Ishikawa (cell line): Measurements from ENCODE around the gene ZNF555.

Experiments
- CREB1 ChIP-seq: IDR thresholded peaks from 2 replicates; pipeline ENCODE4 v1.6.1; 2012; ENCODE audit warnings: low read depth
- EP300 ChIP-seq: IDR thresholded peaks from 2 replicates; pipeline ENCODE4 v1.6.1; 2012; ENCODE audit warnings: borderline replicate concordance
- NFIC ChIP-seq: IDR thresholded peaks from 2 replicates; pipeline ENCODE4 v1.6.1; 2012
- RAD21 ChIP-seq: IDR thresholded peaks from 2 replicates; pipeline ENCODE4 v1.6.1; 2012; ENCODE audit warnings: low read depth
- TAF1 ChIP-seq: IDR thresholded peaks from 2 replicates; pipeline ENCODE4 v1.6.1; 2012; ENCODE audit warnings: low read depth, mild to moderate bottlenecking
- TCF12 ChIP-seq: IDR thresholded peaks from 2 replicates; pipeline ENCODE4 v1.6.1; 2012; ENCODE audit warnings: low read depth
- TEAD4 ChIP-seq: IDR thresholded peaks from 2 replicates; pipeline ENCODE4 v1.6.1; 2012
- YY1 ChIP-seq: IDR thresholded peaks from 2 replicates; pipeline ENCODE4 v1.6.1; 2012; ENCODE audit warnings: low read depth
- TF ChIP-seq, protein P1 (sequence below): IDR thresholded peaks from 2 replicates; pipeline ENCODE4 v1.6.1; 2012
- TF ChIP-seq, protein P2 (sequence below): IDR thresholded peaks from 2 replicates; pipeline ENCODE4 v1.6.1; 2012; ENCODE audit warnings: low read depth, mild to moderate bottlenecking

DNA sequence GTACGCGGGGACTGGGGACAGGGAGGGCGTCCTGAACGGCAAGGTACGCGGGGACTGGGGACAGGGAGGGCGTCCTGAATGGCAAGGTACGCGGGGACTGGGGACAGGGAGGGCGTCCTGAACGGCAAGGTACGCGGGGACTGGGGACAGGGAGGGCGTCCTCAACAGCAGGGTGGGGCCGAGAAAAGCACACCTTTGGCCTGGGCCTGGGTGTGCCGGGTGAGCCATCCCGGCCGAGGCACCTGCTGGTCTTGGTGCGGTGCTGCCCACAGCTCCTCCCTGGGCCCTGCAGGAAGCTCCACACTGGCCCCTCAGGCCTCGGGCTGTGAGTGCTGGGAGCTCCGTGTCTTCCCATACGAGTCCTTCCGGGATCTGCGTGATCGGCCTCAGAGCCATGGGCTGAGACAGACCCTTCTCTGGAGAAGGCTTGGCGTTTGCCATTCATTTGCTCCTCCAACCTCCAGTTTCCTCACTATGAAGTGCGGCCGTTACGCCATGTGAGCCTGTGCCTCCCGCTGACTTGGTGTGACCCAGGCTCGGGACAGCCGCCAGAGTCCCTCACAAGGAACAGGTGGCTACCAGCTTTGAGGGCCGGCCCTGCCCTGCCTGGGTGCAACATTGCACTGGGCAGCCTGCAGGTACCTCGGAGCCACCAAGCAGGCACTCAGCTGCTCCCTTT, 29.4 kb upstream of the ZNF555 start:
- TF ChIP-seq, protein P1, sequence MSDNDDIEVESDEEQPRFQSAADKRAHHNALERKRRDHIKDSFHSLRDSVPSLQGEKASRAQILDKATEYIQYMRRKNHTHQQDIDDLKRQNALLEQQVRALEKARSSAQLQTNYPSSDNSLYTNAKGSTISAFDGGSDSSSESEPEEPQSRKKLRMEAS, result no peak
- TF ChIP-seq EP300, result no peak
- no peak for TF ChIP-seq YY1
- TF ChIP-seq, protein P2, sequence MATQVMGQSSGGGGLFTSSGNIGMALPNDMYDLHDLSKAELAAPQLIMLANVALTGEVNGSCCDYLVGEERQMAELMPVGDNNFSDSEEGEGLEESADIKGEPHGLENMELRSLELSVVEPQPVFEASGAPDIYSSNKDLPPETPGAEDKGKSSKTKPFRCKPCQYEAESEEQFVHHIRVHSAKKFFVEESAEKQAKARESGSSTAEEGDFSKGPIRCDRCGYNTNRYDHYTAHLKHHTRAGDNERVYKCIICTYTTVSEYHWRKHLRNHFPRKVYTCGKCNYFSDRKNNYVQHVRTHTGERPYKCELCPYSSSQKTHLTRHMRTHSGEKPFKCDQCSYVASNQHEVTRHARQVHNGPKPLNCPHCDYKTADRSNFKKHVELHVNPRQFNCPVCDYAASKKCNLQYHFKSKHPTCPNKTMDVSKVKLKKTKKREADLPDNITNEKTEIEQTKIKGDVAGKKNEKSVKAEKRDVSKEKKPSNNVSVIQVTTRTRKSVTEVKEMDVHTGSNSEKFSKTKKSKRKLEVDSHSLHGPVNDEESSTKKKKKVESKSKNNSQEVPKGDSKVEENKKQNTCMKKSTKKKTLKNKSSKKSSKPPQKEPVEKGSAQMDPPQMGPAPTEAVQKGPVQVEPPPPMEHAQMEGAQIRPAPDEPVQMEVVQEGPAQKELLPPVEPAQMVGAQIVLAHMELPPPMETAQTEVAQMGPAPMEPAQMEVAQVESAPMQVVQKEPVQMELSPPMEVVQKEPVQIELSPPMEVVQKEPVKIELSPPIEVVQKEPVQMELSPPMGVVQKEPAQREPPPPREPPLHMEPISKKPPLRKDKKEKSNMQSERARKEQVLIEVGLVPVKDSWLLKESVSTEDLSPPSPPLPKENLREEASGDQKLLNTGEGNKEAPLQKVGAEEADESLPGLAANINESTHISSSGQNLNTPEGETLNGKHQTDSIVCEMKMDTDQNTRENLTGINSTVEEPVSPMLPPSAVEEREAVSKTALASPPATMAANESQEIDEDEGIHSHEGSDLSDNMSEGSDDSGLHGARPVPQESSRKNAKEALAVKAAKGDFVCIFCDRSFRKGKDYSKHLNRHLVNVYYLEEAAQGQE, result no peak
- TF ChIP-seq TAF1, result no peak
- TF ChIP-seq NFIC, result no peak
- TF ChIP-seq RAD21, result no peak
- TF ChIP-seq CREB1, result no peak
- no peak for TF ChIP-seq TCF12
- TF ChIP-seq TEAD4, result no peak
